Endothelial cell of umbilical vein (primary cell): ENCODE data around the gene CYP46A1. TPM values are rescaled to one million over a fixed set of nuclear protein-coding genes. Genes with fewer than 3 reads are reported as not detected.

Experiments used
- BruUV-seq: library from RNA; stranded (reverse); fragments of 400-500 nt; replicated peaks from 2 replicates; lab custom pipeline; 2021; lab: Mats Ljungman, UMichigan
- CTCF ChIA-PET: fragments of 300-600, 350-600 bp; sonication (Branson Sonifier 250); formaldehyde crosslinking; loops from one replicate; lab custom pipeline; 2021; ENCODE audit warnings: antibody characterized with exemption, inconsistent platforms; lab: Charles Lee
- POLR2A ChIA-PET: fragments of 300-600, 350-600 bp; sonication (Branson Sonifier 250); formaldehyde crosslinking; loops from one replicate; lab custom pipeline; 2021; ENCODE audit warnings: antibody characterized with exemption, inconsistent platforms; lab: Charles Lee
- DNase-seq: peaks from one replicate; pipeline ENCODE4 v3.0.0-alpha.2; 2011; ENCODE audit warnings: low read depth, low spot score
- FAIRE-seq: peaks from 2 replicates; lab custom pipeline; 2011; peaks lifted over from hg19 to GRCh38; lab: Jason Lieb, UNC
- H2AFZ ChIP-seq: 2 replicates; pipeline ENCODE4 v1.6.0; 2012; ENCODE audit warnings: low read depth, low read length, control low read depth, inconsistent platforms
- H3K27ac ChIP-seq: 2 replicates; pipeline ENCODE4 v1.5.1; 2011; ENCODE audit warnings: low read depth, mild to moderate bottlenecking, control low read depth, low read length, moderate library complexity; ENCODE audit not compliant: insufficient read depth
- H3K27me3 ChIP-seq, 2 experiments: 2 replicates each; pipeline versions ENCODE4 v1.6.0 to v1.6.1; 2011; ENCODE audit warnings: low read length in 2 of 2, mixed read lengths in 1 of 2; ENCODE audit not compliant: control insufficient read depth in 2 of 2, insufficient read depth in 2 of 2
- H3K36me3 ChIP-seq, 2 experiments: 2 replicates in 1 of 2; 3 replicates in 1 of 2; pipeline ENCODE4 v1.5.1; 2011; ENCODE audit warnings: low read length in 2 of 2, mild to moderate bottlenecking in 1 of 2, moderate library complexity in 1 of 2; ENCODE audit not compliant: control insufficient read depth in 2 of 2, insufficient read depth in 2 of 2; ENCODE audit errors: extremely low read depth in 1 of 2
- H3K4me1 ChIP-seq: 3 replicates; pipeline ENCODE4 v1.5.1; 2011; ENCODE audit warnings: mild to moderate bottlenecking, low read length; ENCODE audit not compliant: control insufficient read depth, insufficient read depth; ENCODE audit errors: extremely low read depth
- H3K4me2 ChIP-seq: 2 replicates; pipeline ENCODE4 v1.6.1; 2011; ENCODE audit warnings: low read length, control low read depth, mixed read lengths; ENCODE audit not compliant: insufficient read depth
- H3K4me3 ChIP-seq, 3 experiments: fragments of 200-600 bp in 1 of 3; sonication (generic), shearing (Covaris generic) in 1 of 3; replicated peaks in 1 of 3; 2 replicates each; pipeline ENCODE4 v1.5.1; 2011 to 2016; ENCODE audit warnings: control low read depth in 3 of 3, low read length in 3 of 3, mild to moderate bottlenecking in 2 of 3, inconsistent platforms in 1 of 3, low read depth in 1 of 3, moderate library complexity in 1 of 3; ENCODE audit not compliant: insufficient read depth in 1 of 3
- H3K79me2 ChIP-seq: 2 replicates; pipeline ENCODE4 v1.6.0; 2012; ENCODE audit warnings: low read length, inconsistent platforms; ENCODE audit not compliant: control insufficient read depth, insufficient read depth
- H3K9ac ChIP-seq: replicated peaks from 2 replicates; pipeline ENCODE3; 2011; ENCODE audit warnings: low read length, control low read depth; ENCODE audit not compliant: insufficient read depth; ENCODE audit errors: extremely low read depth
- H3K9me1 ChIP-seq: replicated peaks from 3 replicates; pipeline ENCODE4 v1.6.0; 2011; ENCODE audit warnings: mild to moderate bottlenecking, low read length; ENCODE audit not compliant: control insufficient read depth, insufficient read depth; ENCODE audit errors: extremely low read depth
- H3K9me3 ChIP-seq: replicated peaks from 2 replicates; pipeline ENCODE4 v1.5.1; 2012; ENCODE audit warnings: low read length, inconsistent platforms; ENCODE audit not compliant: control insufficient read depth, insufficient read depth
- H4K20me1 ChIP-seq: replicated peaks from 2 replicates; pipeline ENCODE3; 2011; ENCODE audit warnings: mild to moderate bottlenecking, low read length; ENCODE audit not compliant: control insufficient read depth, insufficient read depth; ENCODE audit errors: extremely low read depth
- CTCF ChIP-seq, 2 donors: IDR thresholded peaks; 1 replicate in 1 of 2; 2 replicates in 1 of 2; pipeline ENCODE4 v1.5.1; 2011; ENCODE audit warnings: low read length in 2 of 2, mild to moderate bottlenecking in 2 of 2, moderate library complexity in 2 of 2, control low read depth in 1 of 2, inconsistent platforms in 1 of 2, low read depth in 1 of 2; ENCODE audit not compliant: insufficient read depth in 1 of 2; ENCODE audit errors: extremely low read depth in 1 of 2
- EZH2 ChIP-seq: IDR thresholded peaks from 2 replicates; pipeline ENCODE4 v1.6.1; 2012; ENCODE audit warnings: borderline replicate concordance, low read depth, mild to moderate bottlenecking, moderate library complexity, low read length, inconsistent platforms; ENCODE audit not compliant: severe bottlenecking
- FOS ChIP-seq: IDR thresholded peaks from 2 replicates; pipeline ENCODE4 v1.6.1; 2011; ENCODE audit warnings: mild to moderate bottlenecking, low read length, moderate library complexity, borderline replicate concordance; ENCODE audit not compliant: insufficient read depth
- GATA2 ChIP-seq: IDR thresholded peaks from 2 replicates; pipeline ENCODE4 v1.7.0; 2011; ENCODE audit warnings: low read depth, mild to moderate bottlenecking, moderate library complexity, mixed read lengths, low read length; ENCODE audit not compliant: insufficient read length, insufficient read depth
- JUN ChIP-seq: IDR thresholded peaks from 2 replicates; pipeline ENCODE4 v1.6.1; 2011; ENCODE audit warnings: borderline replicate concordance, low read depth; ENCODE audit not compliant: insufficient read length, insufficient read depth
- MAX ChIP-seq: IDR thresholded peaks from 2 replicates; pipeline ENCODE4 v1.6.1; 2011; ENCODE audit not compliant: insufficient read depth, insufficient read length
- MYC ChIP-seq: IDR thresholded peaks from one replicate; pipeline ENCODE4 v1.6.1; 2011; ENCODE audit warnings: mild to moderate bottlenecking, low read depth, low read length
- POLR2A ChIP-seq: IDR thresholded peaks from 2 replicates; pipeline ENCODE4 v1.6.1; 2012; ENCODE audit warnings: low read depth, mild to moderate bottlenecking, control low read depth, low read length
- POLR2AphosphoS5 ChIP-seq: IDR thresholded peaks from 2 replicates; pipeline ENCODE4 v1.6.1; 2012; ENCODE audit warnings: low read depth, mild to moderate bottlenecking, control low read depth, low read length, moderate library complexity; ENCODE audit not compliant: insufficient read depth
- dilution Hi-C: fragments of 300-500 bp; cut with MboI; formaldehyde crosslinking; loops from one replicate; pipeline ENCODE4 v1.15.0; 2019; ENCODE audit warnings: low sequenced_read_pairs; ENCODE audit not compliant: extremely low pct_ligation_motif_present
- intact Hi-C: fragments of 100-400 bp; cut with micrococcal nuclease; formaldehyde crosslinking; loops from one replicate; pipeline ENCODE4 v1.10.0; 2022
- polyA plus RNA-seq, 4 experiments: library from polyadenylated mRNA; depleted of rRNA in 3 of 4; stranded (reverse) in 3 of 4; unstranded in 1 of 4; fragments of >200 nt; gene quantifications; 2 replicates each; pipeline versions ENCODE4 v1.2.1 to v1.2.3, GENCODE V29; 2011 to 2012; ENCODE audit warnings: missing spikeins in 1 of 4
- total RNA-seq: library from RNA; stranded (reverse); gene quantifications from 2 replicates; pipeline ENCODE4 v1.2.3, GENCODE V29; 2021

CYP46A1 gene
- total and polyA plus RNA-seq, 2 donors (not counting 3 experiments of a cell fraction or from before 2014, with no cell fraction given): 0.03 to 0.24 TPM

GRCh38 chr14:99699861-99700260, 15.8 kb downstream of the CYP46A1 start:
- Histone ChIP-seq H3K27me3 (peaks cover 4 to 9% of the 10 kb centered on the region in 2 experiments), H4K20me1 (no peaks in the 10 kb centered on the region), H2AFZ (no peak overlapping the region), H3K79me2 (no peaks in the 10 kb centered on the region), H3K36me3 (no peaks in the 10 kb centered on the region), H3K4me3 (no peak overlapping the region), H3K9me1 (no peaks in the 10 kb centered on the region), H3K9me3 (no peaks in the 10 kb centered on the region), H3K27ac (no peak overlapping the region), H3K4me1 (no peaks in the 10 kb centered on the region), H3K9ac (no peak overlapping the region), H3K4me2 (no peak overlapping the region)
- intact Hi-C loops: no loop called here
- no peak for FAIRE-seq
- ChIA-PET POLR2A (no interaction called here), CTCF (interaction anchor here (3.1 kb wide), 1 partner anchor 11 kb away, joined by 14 read pairs; no protein-coding TSS in a partner anchor)
- dilution Hi-C loops: no loop called here
- DNase-seq: no peak
- BruUV-seq: no TSS peak
- TF ChIP-seq CTCF (IDR thresholded peaks at IDR 0.05; ENCODE audit: extremely low read depth in 1 of 2, insufficient read depth in 1 of 2, low read depth in 1 of 2, low read length in 2 of 2): no peak
- TF ChIP-seq MYC: no peak
- TF ChIP-seq JUN: no peak
- no peak for TF ChIP-seq GATA2
- TF ChIP-seq MAX: no peak
- TF ChIP-seq POLR2A: no peak
- no peak for TF ChIP-seq EZH2
- no peak for TF ChIP-seq FOS
- no peak for TF ChIP-seq POLR2AphosphoS5
